NCI-H1105 (cell line): ENCODE results near the gene TMEM184B.

Experiments used
- DNase-seq: peaks from one replicate; lab custom pipeline; 2025; lab: John Stamatoyannopoulos, UW

TMEM184B gene

GRCh38 chr22:38223289-38223960 lies 49.4 kb downstream of the TMEM184B start:
- DNase-seq, result no peak

GRCh38 chr22:38222797-38223119 lies 50.1 kb downstream of the TMEM184B start:
- no peak for DNase-seq

GRCh38 chr22:38221908-38222796 lies 50.7 kb downstream of the TMEM184B start:
- DNase-seq, result no peak

GRCh38 chr22:38221407-38221806 lies 51.4 kb downstream of the TMEM184B start:
- DNase-seq, result no peak

GRCh38 chr22:38220653-38221386 lies 52.0 kb downstream of the TMEM184B start:
- DNase-seq, result no peak

- no peak for DNase-seq
Measured at GRCh38 chr22:38220163-38220562, 52.6 kb downstream of the TMEM184B start.

GRCh38 chr22:38219632-38220031 lies 53.2 kb downstream of the TMEM184B start:
- no peak for DNase-seq

- DNase-seq, result no peak
Measured at GRCh38 chr22:38218661-38219622, 53.9 kb downstream of the TMEM184B start.

GRCh38 chr22:38215156-38216038 lies 57.4 kb downstream of the TMEM184B start:
- no peak for DNase-seq

- no peak for DNase-seq
Measured at GRCh38 chr22:38214302-38215056, 58.3 kb downstream of the TMEM184B start.

GRCh38 chr22:38213990-38214301 lies 58.9 kb downstream of the TMEM184B start:
- DNase-seq, result no peak

- no peak for DNase-seq
Measured at GRCh38 chr22:38213319-38213989, 59.4 kb downstream of the TMEM184B start.

- no peak for DNase-seq
Measured at GRCh38 chr22:38212442-38212841, 60.4 kb downstream of the TMEM184B start.

GRCh38 chr22:38211556-38211955 lies 61.3 kb downstream of the TMEM184B start:
- no peak for DNase-seq

GRCh38 chr22:38208551-38208968 lies 64.2 kb downstream of the TMEM184B start:
- no peak for DNase-seq

- DNase-seq, result no peak
Measured at GRCh38 chr22:38207898-38208432, 64.8 kb downstream of the TMEM184B start.

- DNase-seq, result no peak
Measured at GRCh38 chr22:38205261-38206128, 67.3 kb downstream of the TMEM184B start.

- DNase-seq, result no peak
Measured at GRCh38 chr22:38204784-38205183, 68.0 kb downstream of the TMEM184B start.
